B cell (primary cell): ENCODE measurements around the gene BAIAP2L1. TPM values are rescaled to one million over a fixed set of nuclear protein-coding genes. Genes with fewer than 3 reads are reported as not detected.
"Not testable (repeated sequence)": the region's sequence is repeated elsewhere in the genome, so short reads cannot be mapped to it uniquely, and the experiment has no call there.

Experiments used
- ATAC-seq: fragments of 200-7000 bp; cut with Tn5 transposase; one replicate; pipeline ENCODE4 v1.10.0; 2021; ENCODE audit warnings: low read depth, mild to moderate bottlenecking, moderate number of reproducible peaks, moderate library complexity
- CTCF ChIA-PET: fragments of 350-600 bp; sonication (Branson Sonifier 250); formaldehyde crosslinking; loops from one replicate; lab custom pipeline; 2021; ENCODE audit warnings: antibody characterized with exemption, inconsistent platforms; lab: Charles Lee
- POLR2A ChIA-PET: fragments of 350-600 bp; sonication (Branson Sonifier 250); formaldehyde crosslinking; loops from one replicate; lab custom pipeline; 2021; ENCODE audit warnings: antibody characterized with exemption; lab: Charles Lee
- DNase-seq: peaks from one replicate; pipeline ENCODE4 v3.0.0; 2013
- H2AFZ ChIP-seq: 2 replicates; pipeline ENCODE4 v1.6.1; 2012; ENCODE audit warnings: mild to moderate bottlenecking, low read depth, low read length; ENCODE audit not compliant: insufficient read depth, poor library complexity, severe bottlenecking
- H3K27ac ChIP-seq, 2 donors: 1 replicate in 1 of 2; 2 replicates in 1 of 2; pipeline ENCODE4 v1.5.1; 2012 to 2013; ENCODE audit warnings: low read length in 2 of 2, mild to moderate bottlenecking in 2 of 2, moderate library complexity in 1 of 2
- H3K27me3 ChIP-seq, 4 experiments: fragments of 200-600 bp in 1 of 4; sonication (generic) in 1 of 4; replicated peaks in 1 of 4; 1 replicate in 2 of 4; 2 replicates in 2 of 4; pipeline versions ENCODE4 v1.6.1 to v1.7.0; 2013 to 2016; ENCODE audit warnings: low read length in 3 of 4, mild to moderate bottlenecking in 2 of 4, mixed read lengths in 1 of 4, moderate library complexity in 1 of 4; ENCODE audit not compliant: insufficient read depth in 4 of 4, control insufficient read depth in 3 of 4; ENCODE audit errors: control extremely low read depth in 1 of 4
- H3K36me3 ChIP-seq, 2 experiments: replicated peaks in 1 of 2; 1 replicate in 1 of 2; 2 replicates in 1 of 2; pipeline versions ENCODE4 v1.6.1 to v1.7.1; 2013; ENCODE audit warnings: low read length in 1 of 2; ENCODE audit not compliant: insufficient read depth in 2 of 2, control insufficient read depth in 1 of 2; ENCODE audit errors: control extremely low read depth in 1 of 2, extremely low read depth in 1 of 2
- H3K4me1 ChIP-seq, 2 donors: fragments of 200-600 bp in 1 of 2; sonication (generic) in 1 of 2; 1 replicate in 1 of 2; 2 replicates in 1 of 2; pipeline versions ENCODE4 v1.5.1 to v1.6.1; 2013 to 2017; ENCODE audit warnings: low read length in 2 of 2; ENCODE audit not compliant: control insufficient read depth in 2 of 2, insufficient read depth in 2 of 2
- H3K4me2 ChIP-seq: replicated peaks from 2 replicates; pipeline ENCODE3; 2012; ENCODE audit warnings: mild to moderate bottlenecking, low read depth, low read length; ENCODE audit not compliant: poor library complexity, severe bottlenecking
- H3K4me3 ChIP-seq, 5 experiments: fragments of 200-600 bp in 1 of 5; sonication (generic) in 1 of 5; 1 replicate in 3 of 5; 2 replicates in 2 of 5; pipeline versions ENCODE4 v1.5.1 to v1.7.0; 2011 to 2016; ENCODE audit warnings: low read length in 4 of 5, mild to moderate bottlenecking in 4 of 5, low read depth in 2 of 5, control low read depth in 1 of 5, moderate library complexity in 1 of 5; ENCODE audit not compliant: insufficient read depth in 1 of 5; ENCODE audit errors: control extremely low read depth in 1 of 5, extremely low read depth in 1 of 5
- H3K79me2 ChIP-seq: fragments of 200-600 bp; sonication (generic); one replicate; pipeline ENCODE4 v1.6.0; 2016; ENCODE audit warnings: low read length; ENCODE audit not compliant: control insufficient read depth, insufficient read depth
- H3K9ac ChIP-seq: fragments of 200-600 bp; sonication (generic); 2 replicates; pipeline ENCODE4 v1.6.1; 2017; ENCODE audit warnings: mild to moderate bottlenecking, low read length, moderate library complexity
- H3K9me3 ChIP-seq, 3 donors: one replicate each; pipeline versions ENCODE4 v1.6.1 to v1.7.1; 2013; ENCODE audit warnings: low read length in 2 of 3; ENCODE audit not compliant: control insufficient read depth in 2 of 3, insufficient read depth in 1 of 3; ENCODE audit errors: control extremely low read depth in 1 of 3
- H4K20me1 ChIP-seq: 2 replicates; pipeline ENCODE4 v1.6.0; 2012; ENCODE audit warnings: mild to moderate bottlenecking, low read length; ENCODE audit not compliant: insufficient read depth, control insufficient read depth, poor library complexity, severe bottlenecking
- H3K27ac Mint-ChIP-seq: one replicate; pipeline ENCODE4 v1.8.0; 2021; ENCODE audit warnings: mixed read lengths
- H3K27me3 Mint-ChIP-seq: one replicate; pipeline ENCODE4 v1.8.0; 2021; ENCODE audit warnings: mixed read lengths
- H3K4me1 Mint-ChIP-seq: one replicate; pipeline ENCODE4 v1.8.0; 2021; ENCODE audit warnings: mixed read lengths
- H3K4me3 Mint-ChIP-seq: one replicate; pipeline ENCODE4 v1.8.0; 2021; ENCODE audit warnings: mixed read lengths
- H3K9me3 Mint-ChIP-seq: one replicate; pipeline ENCODE4 v1.8.0; 2022; ENCODE audit warnings: mixed read lengths; ENCODE audit not compliant: insufficient read depth
- CTCF ChIP-seq: fragments of 200-600 bp; IDR thresholded peaks from one replicate; pipeline ENCODE4 v1.8.0; 2022; ENCODE audit warnings: antibody characterized with exemption, mild to moderate bottlenecking
- EZH2 ChIP-seq: IDR thresholded peaks from 2 replicates; pipeline ENCODE4 v1.6.1; 2012; ENCODE audit warnings: borderline replicate concordance, low read depth, mild to moderate bottlenecking, moderate library complexity, low read length; ENCODE audit not compliant: insufficient read depth, poor library complexity, severe bottlenecking
- WGBS: methylation state at CpG from one replicate; pipeline ENCODE4 v1.1.5; 2013; ENCODE audit warnings: missing lambda C conversion rate; ENCODE audit not compliant: insufficient coverage; 5-methylcytosine and 5-hydroxymethylcytosine counted together
- intact Hi-C: fragments of 100-400 bp; cut with micrococcal nuclease; formaldehyde crosslinking; loops from one replicate; pipeline ENCODE4 v1.10.0; 2022
- polyA plus RNA-seq: library from polyadenylated mRNA; depleted of rRNA; stranded (reverse); fragments of >200 nt; gene quantifications from 2 replicates; pipeline ENCODE4 v1.2.3, GENCODE V29; 2012
- total RNA-seq, 2 donors: library from RNA; stranded (reverse); fragments of 120-200 nt in 1 of 2; gene quantifications; 1 replicate in 1 of 2; 2 replicates in 1 of 2; pipeline versions ENCODE4 v1.2.3 to v1.2.4, GENCODE V29; 2013 to 2022

BAIAP2L1 gene
- total and polyA plus RNA-seq, 2 donors (not counting 1 experiment from before 2014, with no cell fraction given): 1.5 to 3.7 TPM

- Mint-ChIP-seq H3K9me3 (no peaks in the 10 kb centered on the region), H3K4me1 (no peaks in the 10 kb centered on the region), H3K27ac (no peak overlapping the region), H3K27me3 (peaks cover 30% of the 10 kb centered on the region), H3K4me3 (no peak overlapping the region)
- H4K20me1 ChIP-seq: no peaks in the 10 kb centered on the region
- intact Hi-C loops: no loop called here
- H3K79me2 ChIP-seq: no peaks in the 10 kb centered on the region
- no peak overlapping the region for H2AFZ ChIP-seq
- CTCF ChIA-PET: interaction anchor here (0.6 to 3.2 kb wide), 13 partner anchors 10 to 1948 kb away, joined by 3 to 17 read pairs (median 4); no protein-coding TSS in a partner anchor
- H3K4me1 ChIP-seq: peaks cover 4 to 5% of the 10 kb centered on the region in 2 donors
- peaks cover 0 to 6% (median 0%) of the 10 kb centered on the region in 3 donors for H3K9me3 ChIP-seq
- ATAC-seq: peak; percentile 75
- no peak overlapping the region for H3K4me3 ChIP-seq
- DNase-seq: peak; percentile 73
- H3K27me3 ChIP-seq: peaks cover 0 to 21% (median 1%) of the 10 kb centered on the region in 4 experiments
- no peak overlapping the region for H3K27ac ChIP-seq
- no peaks in the 10 kb centered on the region for H3K36me3 ChIP-seq
- POLR2A ChIA-PET: no interaction called here
- H3K4me2 ChIP-seq: no peak overlapping the region
- no peak overlapping the region for H3K9ac ChIP-seq
- TF ChIP-seq CTCF (peak; percentile 91), EZH2 (no peak)
- 30% methylated on average over 25 of the region's 27 CpGs for WGBS
Observed at GRCh38 chr7:98420966-98421612, 20.2 kb upstream of the BAIAP2L1 start.

GRCh38 chr7:98419988-98420387 lies 19.1 kb upstream of the BAIAP2L1 start:
- H3K9ac ChIP-seq, H3K9me3 Mint-ChIP-seq, ATAC-seq, H3K27ac ChIP-seq, H4K20me1 ChIP-seq, H3K27ac Mint-ChIP-seq, H3K79me2 ChIP-seq, intact Hi-C loops, H3K4me1 Mint-ChIP-seq, DNase-seq, H3K4me1 ChIP-seq, H3K4me2 ChIP-seq, H3K4me3 Mint-ChIP-seq, H3K9me3 ChIP-seq, H2AFZ ChIP-seq, H3K4me3 ChIP-seq, H3K36me3 ChIP-seq, POLR2A ChIA-PET: not testable (repeated sequence)
- CTCF ChIA-PET: interaction anchor here (0.6 to 1.4 kb wide), 2 partner anchors 19 to 162 kb away, joined by 3 read pairs; partner anchors contain the start of gene BAIAP2L1
- H3K27me3 ChIP-seq: peaks cover 0 to 21% (median 1%) of the 10 kb centered on the region in 4 experiments
- WGBS: 100% methylated on average over 3 of the region's 3 CpGs
- peaks cover 30% of the 10 kb centered on the region for H3K27me3 Mint-ChIP-seq

- H3K4me1 Mint-ChIP-seq, H3K4me3 ChIP-seq, H2AFZ ChIP-seq, ATAC-seq, DNase-seq, H3K9ac ChIP-seq, H3K4me3 Mint-ChIP-seq, H3K9me3 Mint-ChIP-seq, H3K27ac ChIP-seq, H3K79me2 ChIP-seq, H3K4me1 ChIP-seq, H4K20me1 ChIP-seq, POLR2A ChIA-PET, H3K9me3 ChIP-seq, H3K36me3 ChIP-seq, H3K4me2 ChIP-seq, intact Hi-C loops, H3K27ac Mint-ChIP-seq: not testable (repeated sequence)
- CTCF ChIA-PET: interaction anchor here (0.6 to 1.4 kb wide), 3 partner anchors 18 to 949 kb away, joined by 3 read pairs; partner anchors contain the start of gene BAIAP2L1
- 100% methylated on average over 1 of the region's 5 CpGs for WGBS
- peaks cover 0 to 17% (median 1%) of the 10 kb centered on the region in 4 experiments for H3K27me3 ChIP-seq
- H3K27me3 Mint-ChIP-seq: peaks cover 29% of the 10 kb centered on the region
Observed at GRCh38 chr7:98419316-98419691, 18.4 kb upstream of the BAIAP2L1 start.
